IPS-18c (cell line): ENCODE measurements around the gene TPCN1.

Experiments used
- H3K4me3 ChIP-seq: 2 replicates; pipeline ENCODE4 v1.7.0; 2013; ENCODE audit warnings: low read depth, mild to moderate bottlenecking, low read length, moderate library complexity; ENCODE audit not compliant: insufficient read depth
- H3K9me3 ChIP-seq: one replicate; pipeline ENCODE4 v1.6.1; 2013; ENCODE audit warnings: mild to moderate bottlenecking, low read length, moderate library complexity; ENCODE audit not compliant: control insufficient read depth, insufficient read depth

Gene TPCN1

GRCh38 chr12:113245695-113246477, 24.6 kb downstream of the TPCN1 start:
- H3K9me3 ChIP-seq, result peaks cover 2% of the 10 kb centered on the region
- peak overlapping the region; percentile 4; the same call in 1 of the 2 replicates for H3K4me3 ChIP-seq

- H3K4me3 ChIP-seq, result no peak overlapping the region; the same call in 1 of the 2 replicates
These were observed 25.3 kb downstream of the TPCN1 start for GRCh38 chr12:113246478-113247122.

GRCh38 chr12:113247123-113248050, 26.1 kb downstream of the TPCN1 start:
- Histone ChIP-seq H3K9me3 (peaks cover 2% of the 10 kb centered on the region), H3K4me3 (no peak overlapping the region)

More at GRCh38 chr12:113246478-113247122, 25.3 kb downstream of the TPCN1 start:
- peaks cover 2% of the 10 kb centered on the region for H3K9me3 ChIP-seq

- peaks cover 2% of the 10 kb centered on the region for H3K9me3 ChIP-seq
These were observed 27.0 kb downstream of the TPCN1 start for GRCh38 chr12:113248051-113248825.

GRCh38 chr12:113248842-113249435, 27.7 kb downstream of the TPCN1 start:
- Histone ChIP-seq H3K4me3 (no peak overlapping the region), H3K9me3 (peaks cover 2% of the 10 kb centered on the region)

More at GRCh38 chr12:113248051-113248825, 27.0 kb downstream of the TPCN1 start:
- no peak overlapping the region for H3K4me3 ChIP-seq

- no peak overlapping the region for H3K4me3 ChIP-seq
- peaks cover 2% of the 10 kb centered on the region for H3K9me3 ChIP-seq
These were observed 28.3 kb downstream of the TPCN1 start for GRCh38 chr12:113249546-113249945.

- Histone ChIP-seq H3K9me3 (peaks cover 2% of the 10 kb centered on the region), H3K4me3 (no peak overlapping the region)
These were observed 28.8 kb downstream of the TPCN1 start for GRCh38 chr12:113250045-113250444.

- no peak overlapping the region for H3K4me3 ChIP-seq
- no peaks in the 10 kb centered on the region for H3K9me3 ChIP-seq
These were observed 30.3 kb downstream of the TPCN1 start for GRCh38 chr12:113251404-113252070.

GRCh38 chr12:113252494-113252893, 31.2 kb downstream of the TPCN1 start:
- no peak overlapping the region for H3K4me3 ChIP-seq
- H3K9me3 ChIP-seq, result no peaks in the 10 kb centered on the region

- Histone ChIP-seq H3K9me3 (no peaks in the 10 kb centered on the region), H3K4me3 (no peak overlapping the region)
These were observed 32.4 kb downstream of the TPCN1 start for GRCh38 chr12:113253532-113254285.

GRCh38 chr12:113254298-113254697, 33.0 kb downstream of the TPCN1 start:
- H3K4me3 ChIP-seq, result no peak overlapping the region
- H3K9me3 ChIP-seq, result no peaks in the 10 kb centered on the region

- Histone ChIP-seq H3K4me3 (no peak overlapping the region), H3K9me3 (no peaks in the 10 kb centered on the region)
These were observed 36.3 kb downstream of the TPCN1 start for GRCh38 chr12:113257564-113257963.

- Histone ChIP-seq H3K4me3 (no peak overlapping the region), H3K9me3 (no peaks in the 10 kb centered on the region)
These were observed 38.9 kb downstream of the TPCN1 start for GRCh38 chr12:113260127-113260526.

GRCh38 chr12:113260636-113261300, 39.5 kb downstream of the TPCN1 start:
- H3K9me3 ChIP-seq, result no peaks in the 10 kb centered on the region
- no peak overlapping the region for H3K4me3 ChIP-seq
